Epithelial cell of proximal tubule (primary cell): ENCODE results near the gene FARP1. TPM values are rescaled to one million over a fixed set of nuclear protein-coding genes. Genes with fewer than 3 reads are reported as not detected.

ENCODE experiments used
- DNase-seq: peaks from one replicate; pipeline ENCODE4 v3.0.0-alpha.2; 2011; ENCODE audit warnings: low read depth
- H3K4me3 ChIP-seq: 2 replicates; pipeline ENCODE4 v1.5.1; 2011; ENCODE audit warnings: low read depth, mild to moderate bottlenecking, low read length
- CTCF ChIP-seq: conservative IDR thresholded peaks from 2 replicates; pipeline ENCODE4 v1.5.1; 2012; ENCODE audit warnings: low read depth, mild to moderate bottlenecking, low read length
- total RNA-seq: library from RNA; depleted of rRNA; stranded (reverse); fragments of >200 nt; gene quantifications from 2 replicates; pipeline ENCODE4 v1.2.3, GENCODE V29; 2015

Gene FARP1
- total RNA-seq, 1 donor from 2014 or later, result 97.0 TPM

- no peak for DNase-seq
- H3K4me3 ChIP-seq, result no peak overlapping the region
These were observed 132.1 kb downstream of the FARP1 start for GRCh38 chr13:98274921-98275487.

GRCh38 chr13:98275681-98276171 is 132.8 kb downstream of the FARP1 start:
- no peak overlapping the region for H3K4me3 ChIP-seq
- no peak for DNase-seq
- no peak for TF ChIP-seq CTCF

More at GRCh38 chr13:98274921-98275487, 132.1 kb downstream of the FARP1 start:
- no peak for TF ChIP-seq CTCF

GRCh38 chr13:98276486-98276885 is 133.6 kb downstream of the FARP1 start:
- H3K4me3 ChIP-seq, result no peak overlapping the region
- TF ChIP-seq CTCF, result no peak
- DNase-seq, result no peak

- no peak for DNase-seq
- TF ChIP-seq CTCF, result no peak
- H3K4me3 ChIP-seq, result no peak overlapping the region
These were observed 135.3 kb downstream of the FARP1 start for GRCh38 chr13:98278068-98278724.

GRCh38 chr13:98279473-98280175 is 136.7 kb downstream of the FARP1 start:
- peak overlapping the region; percentile 38 for H3K4me3 ChIP-seq
- no peak for TF ChIP-seq CTCF
- no peak for DNase-seq

- peak overlapping the region; percentile 38 for H3K4me3 ChIP-seq
- DNase-seq, result no peak
- TF ChIP-seq CTCF, result no peak
These were observed 137.2 kb downstream of the FARP1 start for GRCh38 chr13:98280176-98280510.
